Measurements from ENCODE around the gene FOXJ3. TPM values are rescaled to one million over a fixed set of nuclear protein-coding genes. Genes with fewer than 3 reads are reported as not detected.

Gene FOXJ3
- total RNA-seq, 1 experiment from 2014 or later = 51.1 TPM

- Histone ChIP-seq H3K27me3 (ENCODE audit: insufficient read depth, low read length) (no peaks in the 10 kb centered on the region), H2AFZ (ENCODE audit: low read depth, low read length, poor library complexity, severe bottlenecking) (no peak overlapping the region), H3K36me3 (ENCODE audit: control insufficient read depth in 1 of 2, insufficient read depth in 2 of 2, low read length in 2 of 2) (peaks cover 0 to 4% of the 10 kb centered on the region in 2 experiments; a peak in 1 of 4 replicates), H4K20me1 (ENCODE audit: insufficient read depth) (peaks cover 17% of the 10 kb centered on the region), H3K4me3 (replicated peaks in 1 of 2; ENCODE audit: low read depth in 1 of 2, low read length in 2 of 2) (no peak overlapping the region), H3K79me2 (ENCODE audit: insufficient read depth, low read length) (peaks cover 98% of the 10 kb centered on the region), H3K4me2 (ENCODE audit: low read length) (no peak overlapping the region), H3K9me2 (ENCODE audit: insufficient read depth) (no peaks in the 10 kb centered on the region), H3K9me3 (ENCODE audit: control insufficient read depth in 1 of 2, insufficient read depth in 1 of 2, low read depth in 1 of 2, low read length in 2 of 2) (no peaks in the 10 kb centered on the region), H3K9ac (ENCODE audit: low read length) (no peak overlapping the region), H3K4me1 (ENCODE audit: control insufficient read depth in 1 of 2, insufficient read depth in 2 of 2, low read length in 2 of 2) (peaks cover 14 to 15% of the 10 kb centered on the region in 2 experiments; a peak in 3 of 4 replicates), H3K27ac (ENCODE audit: low read depth, low read length) (no peak overlapping the region)
- no TSS peak for BruUV-seq (replicated peaks)
- no peak for ATAC-seq
- intact Hi-C loops (cut with micrococcal nuclease) = no loop called here
- no peak for DNase-seq (ENCODE audit: low read depth, low spot score)
- TF ChIP-seq FOSL1 (IDR thresholded peaks at IDR 0.05; ENCODE audit: low read depth) (no peak), EZH2phosphoT487 (IDR thresholded peaks at IDR 0.05; ENCODE audit: borderline replicate concordance) (no peak), JUND (IDR thresholded peaks at IDR 0.05) (no peak), EZH2 (IDR thresholded peaks at IDR 0.05) (no peak), REST (IDR thresholded peaks at IDR 0.05; ENCODE audit: low read depth) (no peak), CBX3 (IDR thresholded peaks at IDR 0.05; ENCODE audit: low read depth) (no peak), SRF (IDR thresholded peaks at IDR 0.05; ENCODE audit: low read depth) (no peak), TCF7L2 (IDR thresholded peaks at IDR 0.05; ENCODE audit: borderline replicate concordance, extremely low read depth, insufficient read depth, insufficient read length) (no peak), YY1 (IDR thresholded peaks at IDR 0.05; ENCODE audit: extremely low read depth, insufficient replicate concordance, low read depth, low read length) (no peak), CEBPB (IDR thresholded peaks at IDR 0.05; ENCODE audit: low read depth) (no peak), ZNF274 (IDR thresholded peaks at IDR 0.05; ENCODE audit: low read depth, low read length) (no peak), SP1 (IDR thresholded peaks at IDR 0.05; ENCODE audit: low read depth) (no peak)
- TF ChIP-seq, protein P1, sequence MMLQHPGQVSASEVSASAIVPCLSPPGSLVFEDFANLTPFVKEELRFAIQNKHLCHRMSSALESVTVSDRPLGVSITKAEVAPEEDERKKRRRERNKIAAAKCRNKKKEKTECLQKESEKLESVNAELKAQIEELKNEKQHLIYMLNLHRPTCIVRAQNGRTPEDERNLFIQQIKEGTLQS (IDR thresholded peaks at IDR 0.05) = no peak
- TF ChIP-seq, protein P2, sequence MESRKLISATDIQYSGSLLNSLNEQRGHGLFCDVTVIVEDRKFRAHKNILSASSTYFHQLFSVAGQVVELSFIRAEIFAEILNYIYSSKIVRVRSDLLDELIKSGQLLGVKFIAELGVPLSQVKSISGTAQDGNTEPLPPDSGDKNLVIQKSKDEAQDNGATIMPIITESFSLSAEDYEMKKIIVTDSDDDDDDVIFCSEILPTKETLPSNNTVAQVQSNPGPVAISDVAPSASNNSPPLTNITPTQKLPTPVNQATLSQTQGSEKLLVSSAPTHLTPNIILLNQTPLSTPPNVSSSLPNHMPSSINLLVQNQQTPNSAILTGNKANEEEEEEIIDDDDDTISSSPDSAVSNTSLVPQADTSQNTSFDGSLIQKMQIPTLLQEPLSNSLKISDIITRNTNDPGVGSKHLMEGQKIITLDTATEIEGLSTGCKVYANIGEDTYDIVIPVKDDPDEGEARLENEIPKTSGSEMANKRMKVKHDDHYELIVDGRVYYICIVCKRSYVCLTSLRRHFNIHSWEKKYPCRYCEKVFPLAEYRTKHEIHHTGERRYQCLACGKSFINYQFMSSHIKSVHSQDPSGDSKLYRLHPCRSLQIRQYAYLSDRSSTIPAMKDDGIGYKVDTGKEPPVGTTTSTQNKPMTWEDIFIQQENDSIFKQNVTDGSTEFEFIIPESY (IDR thresholded peaks at IDR 0.05; ENCODE audit: extremely low read depth, insufficient replicate concordance, low read length) = no peak
- POLR2A ChIA-PET = no interaction called here
- CTCF ChIA-PET = no interaction called here
- RAD21 ChIA-PET (ENCODE audit: low non-redundant PET in 1 of 2, low total read pairs in 2 of 2, uncharacterized antibody in 2 of 2, unreplicated experiment in 2 of 2) = no interaction called here
Observed at GRCh38 chr1:42264511-42265190, 70.4 kb downstream of the FOXJ3 start.
